Activated T-cell treated with anti-CD3 and anti-CD28 coated beads for 24 hours (primary cell): Measurements from ENCODE around the gene AKAP12.

Experiments
- DNase-seq: peaks from one replicate; pipeline ENCODE4 v3.0.0-alpha.2; 2020; ENCODE audit warnings: low read depth

The AKAP12 gene

DNA sequence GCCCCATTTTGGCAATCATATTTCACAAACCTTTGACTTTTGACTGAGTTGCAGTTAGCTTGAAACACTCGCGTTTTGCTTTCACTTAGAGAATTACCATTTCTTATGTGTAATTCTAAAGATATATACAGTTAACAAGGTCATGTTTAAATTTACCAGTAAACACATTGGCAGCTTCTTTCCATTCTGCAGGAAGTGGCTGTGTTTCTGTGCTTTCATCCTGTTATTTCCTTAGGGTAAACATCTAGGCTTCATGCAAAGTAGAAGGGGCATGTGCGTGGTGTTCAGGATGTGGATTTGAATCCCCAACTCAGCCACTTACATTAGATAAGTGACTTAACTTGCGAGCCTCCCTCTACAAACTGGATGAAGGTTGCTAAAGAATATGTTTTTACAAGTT, 41.1 kb downstream of the AKAP12 start:
- DNase-seq: no peak

- no peak for DNase-seq
Measured at GRCh38 chr6:151284012-151284411, 44.2 kb downstream of the AKAP12 start.

- no peak for DNase-seq
Measured at GRCh38 chr6:151284548-151285017, 44.8 kb downstream of the AKAP12 start.

DNA sequence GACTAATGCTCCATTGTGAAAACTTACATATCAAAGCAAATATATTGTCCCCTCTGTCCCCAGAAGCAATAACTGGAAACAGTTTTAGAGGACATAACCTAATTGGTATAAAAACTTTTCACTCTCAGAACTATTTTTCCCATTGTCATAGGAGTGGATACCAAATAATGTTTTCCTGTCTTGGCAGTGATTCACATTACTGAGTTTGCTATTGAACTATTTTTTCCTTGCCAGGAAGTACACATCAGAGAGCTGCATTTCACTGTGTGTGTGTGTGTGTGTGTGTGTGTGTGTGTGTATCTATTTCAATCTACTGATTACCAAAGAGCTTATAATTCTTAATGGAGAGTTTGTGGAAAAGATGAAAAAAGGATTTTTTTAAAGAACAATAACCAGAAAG, 45.4 kb downstream of the AKAP12 start:
- DNase-seq: no peak

DNA sequence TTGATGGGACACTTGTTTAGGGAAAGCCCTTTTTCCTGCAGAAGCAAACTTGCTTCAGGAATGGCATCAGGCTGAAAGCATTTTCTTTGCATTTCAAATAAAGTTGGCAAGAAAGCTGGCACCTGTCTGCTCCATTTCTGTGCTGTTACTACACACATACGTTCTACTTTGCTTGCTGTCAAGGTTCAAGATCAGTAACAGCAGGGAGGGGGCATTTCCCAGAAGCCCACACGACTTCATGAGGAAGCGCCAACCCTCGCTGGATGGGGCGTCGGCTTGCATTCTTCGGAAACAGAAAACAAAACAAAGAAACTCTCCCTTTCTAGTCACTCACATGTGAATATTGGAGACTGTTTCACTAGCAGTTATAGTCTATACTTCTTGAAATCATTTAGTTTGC, 46.4 kb downstream of the AKAP12 start:
- DNase-seq: no peak

GRCh38 chr6:151288712-151289398, 49.1 kb downstream of the AKAP12 start:
- DNase-seq: no peak

DNA sequence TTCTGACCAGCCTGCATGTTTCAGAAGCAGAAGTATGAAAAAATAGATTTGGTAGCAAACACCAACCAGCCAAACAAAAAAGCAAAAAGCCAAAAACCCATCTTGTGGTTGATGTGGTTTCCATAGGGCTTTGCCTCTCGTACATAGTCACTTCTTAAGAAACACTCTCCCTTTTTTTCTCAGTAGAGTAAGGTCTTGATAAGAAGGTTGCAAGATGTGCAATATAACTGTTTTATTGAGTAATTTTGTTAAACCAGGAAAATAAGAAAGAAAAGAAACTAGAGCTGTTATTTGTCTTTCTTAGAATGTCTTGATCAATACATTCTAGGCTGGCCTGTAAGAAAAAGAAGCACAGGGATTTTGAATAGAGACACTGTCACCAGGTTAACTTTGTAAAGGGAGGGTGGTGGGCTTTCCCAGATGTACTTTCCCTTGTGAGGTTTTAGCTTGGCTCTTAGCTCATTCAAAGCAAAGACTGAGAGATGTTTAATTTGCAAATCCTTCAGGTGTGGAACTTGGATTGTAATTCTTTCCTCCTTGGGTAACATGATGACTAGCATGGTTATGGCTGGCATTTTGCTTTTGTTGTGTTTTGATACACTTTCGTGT, 49.7 kb downstream of the AKAP12 start:
- no peak for DNase-seq

- no peak for DNase-seq
Measured at GRCh38 chr6:151290877-151291721, 51.3 kb downstream of the AKAP12 start.

- no peak for DNase-seq
Measured at GRCh38 chr6:151291722-151292059, 51.9 kb downstream of the AKAP12 start.

GRCh38 chr6:151292974-151293687, 53.4 kb downstream of the AKAP12 start:
- no peak for DNase-seq

DNA sequence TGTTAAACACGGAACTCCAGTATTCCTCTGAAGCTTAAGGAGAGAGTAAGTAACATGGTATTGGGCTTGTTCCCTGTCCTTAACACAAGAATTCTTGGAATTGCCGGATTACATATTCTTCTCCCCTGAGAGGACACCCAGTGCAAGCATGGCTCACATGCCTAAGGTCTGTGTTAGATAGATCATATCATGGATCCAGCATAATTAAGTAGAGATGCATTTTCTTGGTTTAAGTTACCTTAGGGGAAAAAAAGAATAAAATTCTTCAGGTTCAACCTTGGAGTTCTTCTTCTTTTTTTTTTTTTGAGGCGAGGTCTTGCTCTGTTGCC, 53.9 kb downstream of the AKAP12 start:
- DNase-seq: no peak

DNA sequence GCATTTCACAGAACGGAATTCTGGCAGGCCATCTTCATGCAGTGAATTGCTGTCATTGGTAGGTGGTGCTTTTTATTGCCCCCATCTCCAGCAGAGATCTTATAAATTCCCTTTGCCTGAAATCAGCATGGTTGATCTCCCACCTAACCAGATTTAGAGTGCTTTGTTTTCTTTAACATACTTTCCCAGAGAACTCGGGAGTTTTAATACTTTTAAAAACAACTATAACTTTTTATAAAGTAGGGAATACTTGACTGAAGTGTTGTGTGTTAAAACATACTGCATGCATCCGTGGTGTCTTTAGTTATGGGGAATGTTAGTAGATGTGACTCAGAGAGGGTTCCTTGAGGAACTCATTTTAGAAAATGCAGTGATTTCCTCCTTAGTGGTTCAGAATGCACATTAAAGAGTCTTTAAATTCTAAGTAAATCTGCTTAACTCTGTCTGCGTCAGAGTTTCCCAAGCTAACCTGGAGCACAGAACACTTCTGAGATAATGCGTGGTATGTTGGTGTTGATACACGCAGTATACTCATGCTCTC, 54.9 kb downstream of the AKAP12 start:
- no peak for DNase-seq

DNA sequence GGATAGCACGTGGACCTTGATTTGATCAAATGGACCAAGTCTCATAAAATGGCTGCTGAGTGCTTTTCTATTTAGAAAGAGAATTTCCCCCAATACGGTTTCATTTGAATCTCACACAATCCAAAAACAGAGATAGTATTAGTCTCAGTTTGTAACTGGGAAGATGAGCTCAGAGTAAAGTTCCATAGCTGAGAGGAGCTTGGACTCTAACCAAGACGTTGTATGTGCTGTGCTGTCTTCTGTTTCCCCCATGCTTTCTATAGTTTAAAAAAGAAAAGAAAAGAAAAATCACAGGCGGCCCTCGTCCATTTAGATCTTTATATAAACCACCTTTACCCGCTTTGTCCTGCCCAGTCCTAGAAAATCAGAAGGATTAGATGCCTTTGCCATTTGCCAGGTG, 58.1 kb downstream of the AKAP12 start:
- DNase-seq: no peak

GRCh38 chr6:151299011-151299410, 59.2 kb downstream of the AKAP12 start:
- DNase-seq: no peak

DNA sequence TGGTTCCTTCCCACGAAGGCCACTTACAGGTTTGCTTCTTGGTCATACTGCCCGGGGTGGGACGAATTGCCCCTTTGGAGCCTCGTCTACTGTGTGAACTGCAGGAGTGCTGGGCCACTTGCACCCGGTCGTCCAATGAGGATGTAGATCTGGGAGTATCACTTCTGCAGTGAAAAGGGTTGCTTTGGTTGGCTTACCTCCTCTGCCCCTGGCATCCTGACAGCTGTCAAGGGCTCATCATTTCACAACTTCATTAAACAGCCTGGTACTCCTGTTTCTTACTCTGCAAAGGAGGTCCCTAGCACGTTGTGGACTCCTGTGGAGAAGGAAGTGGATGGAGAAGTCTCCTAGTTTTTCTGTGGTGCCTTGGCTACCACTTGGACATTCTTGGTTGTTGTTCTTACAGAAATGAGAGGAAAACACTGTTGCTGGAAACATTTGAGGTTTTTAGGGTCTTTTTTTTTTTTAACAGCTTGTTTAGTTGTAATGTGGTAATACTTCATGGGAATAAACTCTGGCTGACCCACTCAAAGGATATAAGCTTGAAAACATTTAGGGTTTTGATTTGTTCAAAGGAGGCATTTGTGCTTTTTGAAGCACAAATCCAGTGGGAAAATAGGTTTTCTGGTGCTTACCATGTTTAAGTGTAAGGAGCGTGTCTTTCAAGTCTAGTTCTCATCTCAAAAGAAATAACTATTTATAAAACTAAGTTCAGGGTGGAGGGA, 60.7 kb downstream of the AKAP12 start:
- DNase-seq: no peak

GRCh38 chr6:151301547-151301946, 61.8 kb downstream of the AKAP12 start:
- DNase-seq: no peak

- DNase-seq: no peak
Measured at GRCh38 chr6:151303231-151303630, 63.5 kb downstream of the AKAP12 start.

DNA sequence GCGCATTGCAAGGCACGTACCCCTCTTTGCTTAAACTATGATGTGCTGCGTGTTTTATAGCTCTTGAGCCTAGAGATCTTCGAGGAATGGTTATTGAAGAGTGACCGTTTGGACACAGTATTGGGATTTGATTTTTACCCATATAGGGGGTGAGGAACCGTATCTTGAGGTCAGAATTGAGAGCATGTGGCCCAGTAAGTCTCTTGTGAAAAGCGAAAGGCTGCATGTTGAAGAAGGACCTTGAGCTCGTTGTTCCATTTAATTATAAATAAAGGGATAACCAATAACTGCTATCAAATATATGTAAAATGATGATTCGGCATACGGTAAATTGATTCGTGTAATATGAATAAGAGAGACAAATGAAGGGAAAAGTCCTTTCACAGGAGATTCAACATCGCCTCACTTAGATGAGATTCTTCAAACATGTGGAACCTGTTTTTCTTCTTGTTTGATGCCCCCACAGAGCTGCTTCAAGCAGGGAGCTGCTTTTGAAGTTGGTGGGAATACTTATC, 66.6 kb downstream of the AKAP12 start:
- no peak for DNase-seq

DNA sequence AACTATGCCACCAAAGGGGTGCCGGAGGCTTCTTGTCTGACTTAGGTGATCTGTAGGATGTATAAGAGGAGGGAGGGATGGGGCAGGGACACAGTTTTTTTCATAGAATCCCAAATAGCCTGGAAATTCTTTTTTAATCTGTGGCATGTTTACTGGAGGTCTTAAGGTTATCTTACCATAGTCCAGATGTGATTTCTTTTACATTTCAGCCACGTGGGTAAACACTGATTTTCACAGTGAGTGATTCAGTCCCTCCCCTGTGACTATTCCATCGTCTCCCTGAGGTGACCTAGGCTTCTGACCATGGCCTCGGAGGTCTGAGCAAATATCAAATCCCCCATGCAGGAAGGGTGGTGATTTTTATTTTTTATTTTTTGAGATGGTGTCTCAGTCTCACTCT, 67.7 kb downstream of the AKAP12 start:
- no peak for DNase-seq

- no peak for DNase-seq
Measured at GRCh38 chr6:151309619-151310018, 69.9 kb downstream of the AKAP12 start.

- DNase-seq: no peak
Measured at GRCh38 chr6:151310279-151310678, 70.5 kb downstream of the AKAP12 start.
